Measurements from ENCODE around the gene RNF148. TPM values are rescaled to one million over a fixed set of nuclear protein-coding genes. Genes with fewer than 3 reads are reported as not detected.

The RNF148 gene
- total RNA-seq, 1 donor from 2014 or later: 0.52 TPM

DNA sequence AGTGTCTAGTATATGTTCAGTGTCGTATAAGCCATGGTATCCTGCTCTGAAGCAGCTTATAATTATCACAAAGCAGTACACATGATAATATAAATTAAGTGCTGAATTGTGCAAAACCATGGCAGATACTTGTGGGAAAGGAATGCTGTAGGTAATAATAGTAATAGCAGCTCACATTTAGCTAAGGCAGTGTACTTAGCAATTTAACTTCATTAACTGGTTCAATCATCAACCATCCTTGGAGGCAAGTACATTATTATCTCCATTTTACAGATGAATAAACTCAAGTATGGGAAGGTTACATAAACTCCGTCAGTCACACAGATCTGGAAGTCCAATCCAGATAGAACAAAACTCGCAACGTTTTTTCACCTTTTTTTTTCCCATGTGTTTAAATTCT lies 21.6 kb upstream of the RNF148 start:
- Histone ChIP-seq H3K27me3 (ENCODE audit: control insufficient read depth in 3 of 3, insufficient read depth in 3 of 3, low read length in 3 of 3) (no peaks in the 10 kb centered on the region), H3K9me3 (ENCODE audit: control insufficient read depth in 3 of 3, low read length in 3 of 3) (no peaks in the 10 kb centered on the region), H3K4me3 (ENCODE audit: low read length in 3 of 3) (no peak overlapping the region), H3K36me3 (ENCODE audit: control insufficient read depth in 3 of 3, insufficient read depth in 3 of 3, low read length in 3 of 3) (no peaks in the 10 kb centered on the region), H3K4me1 (ENCODE audit: control insufficient read depth in 3 of 3, insufficient read depth in 3 of 3, low read length in 3 of 3) (no peaks in the 10 kb centered on the region), H3K27ac (ENCODE audit: low read depth, low read length) (no peak overlapping the region), H3K9ac (ENCODE audit: low read depth in 1 of 3, low read length in 3 of 3) (no peak overlapping the region)

DNA sequence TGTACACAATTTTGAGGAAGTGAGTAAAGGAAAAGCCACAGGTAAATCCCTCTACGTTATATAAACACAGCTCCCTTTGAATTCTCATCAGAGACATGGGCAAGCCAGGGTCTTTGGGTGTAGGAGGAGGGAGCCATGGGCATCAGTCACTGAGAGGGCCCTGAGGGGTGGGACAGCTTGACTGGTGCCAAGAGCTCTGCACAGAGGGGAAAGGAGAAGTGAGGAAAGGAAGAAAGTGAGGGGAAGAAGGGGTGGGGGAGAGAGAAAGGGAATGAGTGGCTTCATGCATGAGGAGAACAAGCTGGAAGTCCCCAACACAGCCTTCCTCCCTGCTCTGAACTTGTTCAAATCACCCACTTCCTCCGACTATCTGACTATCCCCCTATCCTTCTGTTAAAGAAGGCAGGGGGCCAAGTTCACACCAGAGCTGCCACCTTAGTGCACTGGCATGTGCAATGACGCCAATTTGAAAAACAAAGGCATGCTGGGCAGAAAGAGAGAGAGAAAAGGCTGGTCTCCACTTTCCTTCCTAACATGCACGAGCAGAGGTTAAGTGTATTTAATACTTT lies 16.4 kb upstream of the RNF148 start:
- Histone ChIP-seq H3K9ac (ENCODE audit: low read depth in 1 of 3, low read length in 3 of 3) (no peak overlapping the region), H3K4me1 (ENCODE audit: control insufficient read depth in 3 of 3, insufficient read depth in 3 of 3, low read length in 3 of 3) (no peaks in the 10 kb centered on the region), H3K9me3 (ENCODE audit: control insufficient read depth in 3 of 3, low read length in 3 of 3) (no peaks in the 10 kb centered on the region), H3K36me3 (ENCODE audit: control insufficient read depth in 3 of 3, insufficient read depth in 3 of 3, low read length in 3 of 3) (no peaks in the 10 kb centered on the region), H3K4me3 (ENCODE audit: low read length in 3 of 3) (no peak overlapping the region), H3K27ac (ENCODE audit: low read depth, low read length) (no peak overlapping the region), H3K27me3 (ENCODE audit: control insufficient read depth in 3 of 3, insufficient read depth in 3 of 3, low read length in 3 of 3) (no peaks in the 10 kb centered on the region)

DNA sequence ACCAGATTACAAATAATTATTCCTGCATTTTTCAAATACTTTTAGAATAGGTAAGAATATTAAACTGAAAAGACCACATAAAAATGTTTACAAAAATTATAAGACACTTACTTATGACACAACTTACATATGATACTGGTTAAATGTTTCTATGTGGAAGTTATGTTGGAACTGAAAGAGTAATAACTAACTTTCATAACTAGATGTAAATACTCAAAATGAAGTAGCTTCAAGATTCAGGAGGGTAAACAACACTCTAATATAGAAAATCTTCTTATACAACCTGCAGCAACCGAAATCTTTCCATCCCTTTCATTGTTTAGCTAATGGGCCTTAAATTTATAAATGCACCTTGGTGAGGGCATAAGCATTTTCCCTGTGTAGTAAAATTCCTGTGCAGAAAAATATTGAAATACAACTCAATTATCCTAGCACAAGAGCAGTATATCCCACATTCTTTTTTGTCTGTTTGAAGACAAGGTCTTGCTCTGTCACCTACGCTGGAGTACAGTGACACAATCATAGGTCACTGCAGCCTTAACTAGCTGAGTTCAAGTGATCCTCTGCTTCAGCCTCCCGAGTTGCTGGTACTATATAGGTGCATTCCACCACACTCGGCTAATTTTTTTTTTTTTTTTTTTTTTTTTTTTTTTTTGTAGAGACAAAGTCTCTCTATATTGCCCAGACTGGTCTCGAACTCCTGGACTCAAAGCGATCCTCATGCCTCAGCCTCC lies 14.8 kb upstream of the RNF148 start:
- Histone ChIP-seq H3K36me3 (ENCODE audit: control insufficient read depth in 3 of 3, insufficient read depth in 3 of 3, low read length in 3 of 3) (no peaks in the 10 kb centered on the region), H3K4me3 (ENCODE audit: low read length in 3 of 3) (no peak overlapping the region), H3K27ac (ENCODE audit: low read depth, low read length) (no peak overlapping the region), H3K4me1 (ENCODE audit: control insufficient read depth in 3 of 3, insufficient read depth in 3 of 3, low read length in 3 of 3) (no peaks in the 10 kb centered on the region), H3K9ac (ENCODE audit: low read depth in 1 of 3, low read length in 3 of 3) (no peak overlapping the region), H3K9me3 (ENCODE audit: control insufficient read depth in 3 of 3, low read length in 3 of 3) (no peaks in the 10 kb centered on the region), H3K27me3 (ENCODE audit: control insufficient read depth in 3 of 3, insufficient read depth in 3 of 3, low read length in 3 of 3) (no peaks in the 10 kb centered on the region)

DNA sequence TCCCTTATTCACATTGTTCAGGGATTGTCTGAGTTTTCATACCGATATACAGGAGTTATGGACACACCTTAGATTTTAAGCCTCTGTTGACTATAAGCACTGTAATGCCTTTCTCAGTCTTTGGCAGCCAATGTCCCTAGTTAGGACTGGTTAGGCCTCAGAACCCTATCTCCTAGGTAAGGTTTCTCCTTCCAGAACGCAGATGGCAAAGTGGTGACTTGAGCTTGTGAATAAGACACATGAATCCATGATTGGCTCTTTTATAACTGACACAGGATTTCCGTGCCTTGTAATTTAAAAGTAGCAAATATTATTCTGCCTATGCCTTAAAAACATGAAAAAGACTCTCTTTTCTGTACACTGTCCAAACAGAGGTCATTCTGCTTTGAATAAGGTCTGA lies 12.5 kb upstream of the RNF148 start:
- H3K9ac ChIP-seq (ENCODE audit: low read depth in 1 of 3, low read length in 3 of 3): no peak overlapping the region
- H3K4me1 ChIP-seq (ENCODE audit: control insufficient read depth in 3 of 3, insufficient read depth in 3 of 3, low read length in 3 of 3): no peaks in the 10 kb centered on the region
- no peaks in the 10 kb centered on the region for H3K27me3 ChIP-seq (ENCODE audit: control insufficient read depth in 3 of 3, insufficient read depth in 3 of 3, low read length in 3 of 3)
- H3K9me3 ChIP-seq (ENCODE audit: control insufficient read depth in 3 of 3, low read length in 3 of 3): no peaks in the 10 kb centered on the region
- H3K4me3 ChIP-seq (ENCODE audit: low read length in 3 of 3): no peak overlapping the region
- H3K36me3 ChIP-seq (ENCODE audit: control insufficient read depth in 3 of 3, insufficient read depth in 3 of 3, low read length in 3 of 3): no peaks in the 10 kb centered on the region
- H3K27ac ChIP-seq (ENCODE audit: low read depth, low read length): no peak overlapping the region

DNA sequence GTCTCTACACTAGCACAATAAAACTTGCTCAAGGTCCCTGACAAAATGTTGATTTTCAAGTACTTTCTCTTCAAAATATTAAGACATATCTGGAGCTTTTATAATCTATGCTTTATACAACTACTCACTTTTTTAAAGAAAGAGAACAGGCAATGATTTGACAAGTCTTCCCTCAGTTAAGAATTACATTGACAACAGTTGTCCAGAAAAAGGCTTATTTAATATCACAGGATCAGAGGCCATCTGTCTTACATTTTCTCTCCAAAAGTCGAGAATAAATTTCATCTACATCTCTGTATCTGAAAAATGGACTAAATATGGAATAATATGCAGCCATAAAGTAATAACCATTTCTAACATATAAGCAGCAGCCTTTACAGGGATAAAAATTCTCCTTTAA lies 8.2 kb upstream of the RNF148 start:
- Histone ChIP-seq H3K9me3 (ENCODE audit: control insufficient read depth in 3 of 3, low read length in 3 of 3) (no peaks in the 10 kb centered on the region), H3K27me3 (ENCODE audit: control insufficient read depth in 3 of 3, insufficient read depth in 3 of 3, low read length in 3 of 3) (no peaks in the 10 kb centered on the region), H3K4me1 (ENCODE audit: control insufficient read depth in 3 of 3, insufficient read depth in 3 of 3, low read length in 3 of 3) (no peaks in the 10 kb centered on the region), H3K9ac (ENCODE audit: low read depth in 1 of 3, low read length in 3 of 3) (no peak overlapping the region), H3K36me3 (ENCODE audit: control insufficient read depth in 3 of 3, insufficient read depth in 3 of 3, low read length in 3 of 3) (no peaks in the 10 kb centered on the region), H3K4me3 (ENCODE audit: low read length in 3 of 3) (no peak overlapping the region), H3K27ac (ENCODE audit: low read depth, low read length) (no peak overlapping the region)

DNA sequence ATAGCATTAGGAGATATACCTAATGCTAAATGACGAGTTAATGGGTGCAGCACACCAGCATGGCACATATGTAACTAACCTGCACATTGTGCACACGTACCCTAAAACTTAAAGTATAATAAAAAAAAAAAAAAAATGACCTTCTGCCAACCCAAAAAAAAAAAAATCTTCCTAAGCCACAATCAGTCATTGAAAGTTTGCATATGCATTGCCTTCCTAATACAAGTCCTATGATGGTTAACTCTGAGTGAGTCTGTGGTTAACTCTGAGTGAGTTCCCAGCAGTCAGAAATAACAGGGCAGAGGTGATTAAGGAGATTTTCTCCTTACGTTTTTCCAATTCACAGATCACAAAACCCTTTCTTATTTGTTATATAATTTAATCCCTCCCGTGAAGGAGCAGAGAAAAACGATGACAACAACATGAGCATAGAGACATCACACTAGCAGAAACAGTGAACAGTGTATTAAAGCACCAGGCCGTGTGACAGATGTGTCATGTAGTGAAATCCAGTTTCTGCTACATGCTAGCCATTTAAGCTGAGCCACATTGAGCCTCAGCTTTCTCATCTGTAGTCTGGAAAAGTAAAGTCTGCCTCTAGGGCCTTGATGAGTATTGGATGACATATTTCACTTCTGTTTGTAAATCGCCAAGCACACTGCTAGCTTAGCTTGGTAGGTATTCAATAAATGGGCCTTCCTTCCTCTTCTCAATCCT lies 7.4 kb upstream of the RNF148 start:
- Histone ChIP-seq H3K4me3 (ENCODE audit: low read length in 3 of 3) (no peak overlapping the region), H3K27me3 (ENCODE audit: control insufficient read depth in 3 of 3, insufficient read depth in 3 of 3, low read length in 3 of 3) (no peaks in the 10 kb centered on the region), H3K9me3 (ENCODE audit: control insufficient read depth in 3 of 3, low read length in 3 of 3) (no peaks in the 10 kb centered on the region), H3K27ac (ENCODE audit: low read depth, low read length) (no peak overlapping the region), H3K4me1 (ENCODE audit: control insufficient read depth in 3 of 3, insufficient read depth in 3 of 3, low read length in 3 of 3) (no peaks in the 10 kb centered on the region), H3K9ac (ENCODE audit: low read depth in 1 of 3, low read length in 3 of 3) (no peak overlapping the region), H3K36me3 (ENCODE audit: control insufficient read depth in 3 of 3, insufficient read depth in 3 of 3, low read length in 3 of 3) (no peaks in the 10 kb centered on the region)

DNA sequence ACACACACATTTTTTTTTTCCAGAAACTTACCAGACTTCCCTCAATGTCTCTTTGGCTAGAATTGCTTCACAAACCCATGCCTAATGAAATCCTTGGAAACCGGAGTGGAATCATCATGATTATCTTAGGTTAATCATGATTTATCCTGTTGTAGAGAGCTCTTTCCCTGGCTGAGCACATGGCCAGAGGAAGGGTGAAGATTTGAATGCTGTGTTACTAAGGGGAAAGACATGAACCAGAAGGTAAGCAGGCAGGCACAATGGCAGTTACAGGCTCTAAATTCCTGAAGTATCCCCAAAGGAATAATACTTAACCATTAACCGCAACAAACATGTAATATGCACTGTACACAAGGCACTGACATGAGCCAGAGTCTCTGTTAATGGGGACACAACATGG lies 4.1 kb upstream of the RNF148 start:
- Histone ChIP-seq H3K36me3 (ENCODE audit: control insufficient read depth in 3 of 3, insufficient read depth in 3 of 3, low read length in 3 of 3) (no peaks in the 10 kb centered on the region), H3K9me3 (ENCODE audit: control insufficient read depth in 3 of 3, low read length in 3 of 3) (no peaks in the 10 kb centered on the region), H3K27ac (ENCODE audit: low read depth, low read length) (no peak overlapping the region), H3K27me3 (ENCODE audit: control insufficient read depth in 3 of 3, insufficient read depth in 3 of 3, low read length in 3 of 3) (no peaks in the 10 kb centered on the region), H3K4me3 (ENCODE audit: low read length in 3 of 3) (no peak overlapping the region), H3K4me1 (ENCODE audit: control insufficient read depth in 3 of 3, insufficient read depth in 3 of 3, low read length in 3 of 3) (no peaks in the 10 kb centered on the region), H3K9ac (ENCODE audit: low read depth in 1 of 3, low read length in 3 of 3) (no peak overlapping the region)

DNA sequence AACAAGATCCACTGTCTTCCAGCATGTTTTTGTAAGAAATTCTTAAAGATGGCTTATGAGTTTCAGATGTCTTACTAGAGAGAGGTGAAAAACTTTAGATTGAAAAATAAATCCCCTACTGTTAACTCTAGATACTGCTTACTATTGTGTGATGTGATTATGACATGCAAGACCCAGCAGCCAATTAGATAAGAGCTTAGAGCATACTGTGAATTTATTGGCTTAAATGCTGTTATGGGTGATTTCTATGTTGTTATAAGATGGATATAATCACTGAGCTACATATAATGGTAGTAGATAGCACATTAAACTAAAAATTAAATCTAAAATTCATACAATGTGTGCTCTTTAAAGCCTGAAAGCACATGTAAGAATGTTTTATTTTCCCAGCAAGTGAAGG lies 3.7 kb downstream of the RNF148 start, which contains the start of gene RNF133:
RNF133 (minus strand) TSS at position 101 of the 400 bp plus-strand sequence. CDS start 199 bp downstream, outside the sequence.
- no peaks in the 10 kb centered on the region for H3K9me3 ChIP-seq (ENCODE audit: control insufficient read depth in 3 of 3, low read length in 3 of 3)
- no peaks in the 10 kb centered on the region for H3K36me3 ChIP-seq (ENCODE audit: control insufficient read depth in 3 of 3, insufficient read depth in 3 of 3, low read length in 3 of 3)
- no peaks in the 10 kb centered on the region for H3K27me3 ChIP-seq (ENCODE audit: control insufficient read depth in 3 of 3, insufficient read depth in 3 of 3, low read length in 3 of 3)
- H3K9ac ChIP-seq (ENCODE audit: low read depth in 1 of 3, low read length in 3 of 3): no peak within 1 kb of the TSS
- no peaks in the 10 kb centered on the region for H3K4me1 ChIP-seq (ENCODE audit: control insufficient read depth in 3 of 3, insufficient read depth in 3 of 3, low read length in 3 of 3)
- no peak within 1 kb of the TSS for H3K4me3 ChIP-seq (ENCODE audit: low read length in 3 of 3)
- H3K27ac ChIP-seq (ENCODE audit: low read depth, low read length): no peak within 1 kb of the TSS

DNA sequence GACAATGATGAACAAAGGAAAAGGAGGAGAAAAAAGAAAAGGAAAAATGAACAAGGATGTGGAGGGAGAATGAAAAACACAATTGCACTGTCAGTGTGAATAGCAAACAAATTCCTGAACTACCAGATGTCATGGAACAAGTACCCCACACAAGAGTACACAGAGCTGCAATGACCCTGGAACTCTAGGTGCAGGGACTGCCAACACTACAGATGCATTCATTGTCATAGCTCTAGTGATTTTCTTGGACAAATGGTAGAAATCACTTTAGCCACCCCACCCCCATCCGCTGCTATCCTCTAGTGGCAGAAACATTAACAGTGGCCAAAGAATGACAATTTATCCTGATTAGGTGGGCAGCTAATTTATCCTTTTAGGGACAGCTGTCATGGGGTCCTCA lies 6.9 kb downstream of the RNF148 start:
- no peak overlapping the region for H3K9ac ChIP-seq (ENCODE audit: low read depth in 1 of 3, low read length in 3 of 3)
- H3K9me3 ChIP-seq (ENCODE audit: control insufficient read depth in 3 of 3, low read length in 3 of 3): no peaks in the 10 kb centered on the region
- no peak overlapping the region for H3K4me3 ChIP-seq (ENCODE audit: low read length in 3 of 3)
- no peak overlapping the region for H3K27ac ChIP-seq (ENCODE audit: low read depth, low read length)
- no peaks in the 10 kb centered on the region for H3K27me3 ChIP-seq (ENCODE audit: control insufficient read depth in 3 of 3, insufficient read depth in 3 of 3, low read length in 3 of 3)
- no peaks in the 10 kb centered on the region for H3K36me3 ChIP-seq (ENCODE audit: control insufficient read depth in 3 of 3, insufficient read depth in 3 of 3, low read length in 3 of 3)
- H3K4me1 ChIP-seq (ENCODE audit: control insufficient read depth in 3 of 3, insufficient read depth in 3 of 3, low read length in 3 of 3): no peaks in the 10 kb centered on the region

DNA sequence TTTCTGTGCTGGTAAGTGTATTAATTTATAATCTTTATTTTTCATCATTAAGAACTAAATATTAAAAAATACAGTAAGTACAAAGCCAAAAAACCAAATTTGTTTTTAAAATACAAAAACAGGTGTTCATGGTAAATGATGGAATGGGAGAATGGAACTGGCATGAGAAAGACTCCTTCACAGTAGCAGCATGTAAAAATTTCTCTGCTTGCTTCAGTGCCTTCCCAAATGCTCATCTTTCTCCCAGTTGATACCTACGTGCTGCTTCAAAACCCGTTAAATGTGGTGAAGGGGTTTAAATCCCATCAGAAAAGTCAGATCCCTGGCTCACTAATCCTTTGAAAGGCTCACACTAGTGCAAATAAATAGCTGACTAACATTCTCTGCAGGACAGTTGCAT lies 8.0 kb downstream of the RNF148 start:
- Histone ChIP-seq H3K36me3 (ENCODE audit: control insufficient read depth in 3 of 3, insufficient read depth in 3 of 3, low read length in 3 of 3) (no peaks in the 10 kb centered on the region), H3K4me3 (ENCODE audit: low read length in 3 of 3) (no peak overlapping the region), H3K27me3 (ENCODE audit: control insufficient read depth in 3 of 3, insufficient read depth in 3 of 3, low read length in 3 of 3) (no peaks in the 10 kb centered on the region), H3K4me1 (ENCODE audit: control insufficient read depth in 3 of 3, insufficient read depth in 3 of 3, low read length in 3 of 3) (no peaks in the 10 kb centered on the region), H3K27ac (ENCODE audit: low read depth, low read length) (no peak overlapping the region), H3K9me3 (ENCODE audit: control insufficient read depth in 3 of 3, low read length in 3 of 3) (no peaks in the 10 kb centered on the region), H3K9ac (ENCODE audit: low read depth in 1 of 3, low read length in 3 of 3) (no peak overlapping the region)
